ENCODE measurements around the gene GALNT10. TPM values are rescaled to one million over a fixed set of nuclear protein-coding genes. Genes with fewer than 3 reads are reported as not detected.

Gene GALNT10
- total RNA-seq, 1 donor from 2014 or later: 20.6 TPM

- Mint-ChIP-seq H3K4me3 (ENCODE audit: low read depth) (no peak overlapping the region), H3K9me3 (ENCODE audit: low read depth) (no peaks in the 10 kb centered on the region), H3K27ac (no peak overlapping the region), H3K4me1 (ENCODE audit: low read depth) (peaks cover 19% of the 10 kb centered on the region), H3K27me3 (no peaks in the 10 kb centered on the region), H3K36me3 (ENCODE audit: insufficient read depth) (peaks cover 8% of the 10 kb centered on the region)
- TF ChIP-seq CTCF (IDR thresholded peaks at IDR 0.05; ENCODE audit: unreplicated experiment): no peak
- no peak for DNase-seq (ENCODE audit: low spot score, unreplicated experiment)
These were observed 194.6 kb downstream of the GALNT10 start for GRCh38 chr5:154385236-154385512.

- Mint-ChIP-seq H3K27me3 (no peaks in the 10 kb centered on the region), H3K4me1 (ENCODE audit: low read depth) (peaks cover 23% of the 10 kb centered on the region), H3K36me3 (ENCODE audit: insufficient read depth) (peaks cover 2% of the 10 kb centered on the region), H3K27ac (no peak overlapping the region), H3K9me3 (ENCODE audit: low read depth) (no peaks in the 10 kb centered on the region), H3K4me3 (ENCODE audit: low read depth) (no peak overlapping the region)
- TF ChIP-seq CTCF (IDR thresholded peaks at IDR 0.05; ENCODE audit: unreplicated experiment): no peak
- DNase-seq (ENCODE audit: low spot score, unreplicated experiment): no peak
These were observed 196.6 kb downstream of the GALNT10 start for GRCh38 chr5:154386952-154387629.

- H3K9me3 Mint-ChIP-seq (ENCODE audit: low read depth): no peaks in the 10 kb centered on the region
- no peak for TF ChIP-seq CTCF (IDR thresholded peaks at IDR 0.05; ENCODE audit: unreplicated experiment)
- peaks cover 23% of the 10 kb centered on the region for H3K4me1 Mint-ChIP-seq (ENCODE audit: low read depth)
- H3K36me3 Mint-ChIP-seq (ENCODE audit: insufficient read depth): peaks cover 4% of the 10 kb centered on the region
- H3K4me3 Mint-ChIP-seq (ENCODE audit: low read depth): no peak overlapping the region
- H3K27ac Mint-ChIP-seq: no peak overlapping the region
- DNase-seq (ENCODE audit: low spot score, unreplicated experiment): no peak
- H3K27me3 Mint-ChIP-seq: no peaks in the 10 kb centered on the region
These were observed 198.3 kb downstream of the GALNT10 start for GRCh38 chr5:154388842-154389241.

GRCh38 chr5:154390096-154390495 lies 199.6 kb downstream of the GALNT10 start:
- Mint-ChIP-seq H3K27me3 (no peaks in the 10 kb centered on the region), H3K27ac (peak overlapping the region; percentile 79), H3K4me1 (ENCODE audit: low read depth) (peaks cover 19% of the 10 kb centered on the region), H3K9me3 (ENCODE audit: low read depth) (no peaks in the 10 kb centered on the region), H3K36me3 (ENCODE audit: insufficient read depth) (peaks cover 4% of the 10 kb centered on the region), H3K4me3 (ENCODE audit: low read depth) (no peak overlapping the region)
- DNase-seq (ENCODE audit: low spot score, unreplicated experiment): no peak
- TF ChIP-seq CTCF (IDR thresholded peaks at IDR 0.05; ENCODE audit: unreplicated experiment): no peak

- no peak for DNase-seq (ENCODE audit: low spot score, unreplicated experiment)
- no peak overlapping the region for H3K27ac Mint-ChIP-seq
- no peaks in the 10 kb centered on the region for H3K27me3 Mint-ChIP-seq
- no peak for TF ChIP-seq CTCF (IDR thresholded peaks at IDR 0.05; ENCODE audit: unreplicated experiment)
- H3K36me3 Mint-ChIP-seq (ENCODE audit: insufficient read depth): peaks cover 5% of the 10 kb centered on the region
- no peaks in the 10 kb centered on the region for H3K9me3 Mint-ChIP-seq (ENCODE audit: low read depth)
- H3K4me1 Mint-ChIP-seq (ENCODE audit: low read depth): peaks cover 15% of the 10 kb centered on the region
- no peak overlapping the region for H3K4me3 Mint-ChIP-seq (ENCODE audit: low read depth)
These were observed 200.3 kb downstream of the GALNT10 start for GRCh38 chr5:154390746-154391359.

Measured in progenitor cell of endocrine pancreas (in vitro differentiated cells).